Iris pigment epithelial cell (primary cell): ENCODE results near the gene TCF4.
A peak's percentile ranks its signal among the peaks of the same experiment; 100 is the strongest.

ENCODE experiments used
- DNase-seq: peaks from one replicate; pipeline ENCODE4 v3.0.0-alpha.2; 2011; ENCODE audit warnings: low read depth

Gene TCF4

GRCh38 chr18:55234366-55235093 is 353.5 kb downstream of the TCF4 start:
- DNase-seq = peak; percentile 85

- DNase-seq = peak; percentile 92
Observed at GRCh38 chr18:55233857-55234256, 354.1 kb downstream of the TCF4 start.

- DNase-seq = no peak
Observed at GRCh38 chr18:55232506-55232905, 355.5 kb downstream of the TCF4 start.

- DNase-seq = no peak
Observed at GRCh38 chr18:55229682-55230081, 358.3 kb downstream of the TCF4 start.

DNA sequence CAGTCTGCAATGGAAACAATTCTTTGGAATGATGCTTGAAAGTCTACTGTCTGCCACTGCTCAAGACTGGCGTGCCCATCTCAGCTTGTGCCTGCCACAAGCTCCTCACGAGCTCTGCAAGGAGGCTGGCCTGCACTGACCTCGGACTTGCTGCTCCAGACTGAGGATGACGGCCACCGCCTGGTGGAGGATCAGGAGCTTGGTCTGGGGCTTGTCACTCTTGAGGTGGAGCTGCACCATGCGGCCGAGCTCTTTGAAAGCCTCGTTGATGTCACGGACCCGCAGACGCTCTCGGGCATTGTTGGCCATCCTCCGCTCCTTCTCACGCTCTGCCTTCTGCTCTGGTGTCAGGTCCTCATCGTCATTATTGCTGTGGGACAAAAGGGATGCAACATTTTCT is 359.3 kb downstream of the TCF4 start:
- no peak for DNase-seq

GRCh38 chr18:55228191-55228590 is 359.8 kb downstream of the TCF4 start:
- peak; percentile 76 for DNase-seq

DNA sequence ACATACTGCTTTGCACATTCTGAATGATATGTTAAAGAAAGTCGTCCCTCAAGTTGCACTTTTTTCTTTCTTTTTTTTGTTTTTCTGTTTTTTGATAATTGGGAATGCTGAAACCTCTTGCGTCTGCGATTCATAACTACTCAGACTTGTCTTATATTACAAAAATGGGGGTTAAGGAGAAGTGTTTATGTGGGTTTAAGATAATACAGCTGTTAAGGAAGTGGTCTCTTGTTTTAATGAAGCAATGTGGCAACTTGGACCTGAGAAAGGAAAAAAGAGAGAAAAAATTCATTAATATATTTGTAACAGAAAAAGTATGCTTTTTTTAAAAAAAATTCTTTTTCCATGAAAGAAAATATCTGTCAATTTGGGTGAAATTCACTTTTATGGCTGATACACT is 360.2 kb downstream of the TCF4 start:
- DNase-seq = no peak

- DNase-seq = no peak
Observed at GRCh38 chr18:55226044-55226443, 361.9 kb downstream of the TCF4 start.

DNA sequence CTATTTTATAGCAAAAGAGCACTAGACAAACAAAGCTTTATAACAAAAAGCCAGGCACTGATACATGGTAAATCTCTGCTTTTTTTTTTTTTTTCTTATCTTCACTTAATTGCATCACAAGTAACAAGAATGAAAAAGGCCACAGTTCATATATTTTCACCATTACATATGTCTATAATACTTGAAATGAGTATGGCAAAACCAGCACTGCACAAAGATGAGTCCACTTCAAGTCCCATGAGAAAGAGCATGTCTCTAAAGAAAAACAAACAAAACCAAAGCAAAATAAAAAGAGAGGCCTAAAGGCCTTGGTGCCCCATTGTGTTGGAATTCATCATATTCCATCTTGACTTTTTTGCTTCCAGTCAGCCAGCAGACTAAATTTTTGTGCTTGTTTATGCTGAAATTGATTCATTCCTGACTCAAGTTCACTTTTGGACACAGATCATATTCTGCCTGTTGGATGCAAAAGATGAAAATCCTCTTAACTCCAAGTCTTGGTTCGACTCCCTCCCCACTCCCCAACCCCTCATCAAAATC is 363.8 kb downstream of the TCF4 start:
- DNase-seq = no peak

- no peak for DNase-seq
Observed at GRCh38 chr18:55221622-55222021, 366.4 kb downstream of the TCF4 start.

DNA sequence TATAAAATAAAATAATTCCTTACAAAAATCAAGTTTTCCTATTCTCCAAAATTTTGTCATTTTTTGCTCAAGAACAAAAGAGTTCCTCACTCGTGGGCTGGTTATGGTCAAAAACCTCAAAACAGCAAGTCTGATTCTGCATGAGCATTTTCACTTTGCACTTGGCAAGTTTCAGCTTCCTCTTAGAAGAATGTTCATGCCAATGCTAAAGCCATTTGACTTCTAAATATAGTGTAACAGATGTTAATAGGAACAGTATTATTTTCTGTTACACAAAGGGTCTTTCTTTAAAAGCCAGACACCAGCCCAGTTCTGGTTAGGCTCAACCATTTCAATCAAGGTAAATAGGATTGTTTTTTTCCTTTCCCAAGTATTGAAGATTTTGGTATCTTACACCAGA is 367.5 kb downstream of the TCF4 start:
- DNase-seq = no peak

DNA sequence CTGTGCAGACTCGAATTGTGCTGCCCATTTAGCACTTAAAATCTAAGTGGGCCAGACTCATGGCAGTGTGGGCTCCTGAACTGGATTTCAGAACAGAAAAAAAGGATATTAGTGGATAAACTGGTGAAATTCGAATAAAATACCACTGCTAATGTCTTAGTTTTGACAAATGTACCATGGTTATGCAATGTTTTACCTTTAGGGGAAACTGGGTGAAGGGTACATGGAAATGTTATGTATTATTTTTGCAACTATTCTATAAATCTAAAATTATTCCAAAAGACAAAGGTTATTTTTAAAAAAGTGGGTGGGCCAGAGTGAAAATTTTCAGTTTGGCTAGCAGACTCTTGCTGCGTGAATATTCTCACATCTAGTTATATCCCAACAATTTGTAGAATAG is 368.2 kb downstream of the TCF4 start:
- no peak for DNase-seq

- no peak for DNase-seq
Observed at GRCh38 chr18:55219059-55219458, 368.9 kb downstream of the TCF4 start.

DNA sequence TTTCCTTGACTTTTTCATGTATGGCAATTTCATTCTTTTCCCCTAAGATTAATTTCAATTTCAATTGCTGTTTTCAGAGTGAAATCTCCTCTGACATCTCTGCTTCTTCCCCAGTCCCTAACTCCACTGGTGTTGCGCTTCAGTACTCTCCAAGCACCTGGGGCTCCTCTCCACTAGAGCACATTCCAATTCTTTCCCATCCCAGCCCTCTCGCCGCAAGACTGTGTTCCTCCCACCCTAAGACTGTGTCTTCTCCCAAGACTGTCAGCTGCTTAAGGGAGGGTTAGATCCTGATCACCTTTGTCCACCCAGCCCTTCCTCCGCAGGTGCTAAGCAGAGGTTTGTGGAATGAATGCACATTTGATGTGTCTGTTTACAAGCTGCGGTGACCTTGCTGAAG is 373.0 kb downstream of the TCF4 start:
- no peak for DNase-seq

- DNase-seq = no peak
Observed at GRCh38 chr18:55214534-55214933, 373.5 kb downstream of the TCF4 start.

DNA sequence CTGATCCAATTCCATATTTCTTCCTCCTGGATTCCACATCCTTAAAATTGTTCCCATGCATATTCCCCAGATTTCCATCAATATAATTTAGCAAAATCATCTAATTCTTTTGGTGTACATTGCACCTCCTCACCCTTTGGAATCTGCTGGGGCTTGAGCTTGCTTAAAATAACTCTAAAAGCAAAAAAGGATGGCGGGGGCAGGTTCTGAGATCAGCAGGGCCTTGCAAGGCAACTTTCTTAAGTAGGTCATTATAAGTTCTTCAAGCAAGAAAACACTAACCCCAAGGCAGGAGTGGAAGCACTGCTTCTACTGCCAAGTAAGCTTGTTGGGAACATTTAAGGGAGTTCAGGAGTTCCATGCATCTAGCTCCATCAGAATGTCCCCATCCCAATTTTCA is 374.4 kb downstream of the TCF4 start:
- no peak for DNase-seq

DNA sequence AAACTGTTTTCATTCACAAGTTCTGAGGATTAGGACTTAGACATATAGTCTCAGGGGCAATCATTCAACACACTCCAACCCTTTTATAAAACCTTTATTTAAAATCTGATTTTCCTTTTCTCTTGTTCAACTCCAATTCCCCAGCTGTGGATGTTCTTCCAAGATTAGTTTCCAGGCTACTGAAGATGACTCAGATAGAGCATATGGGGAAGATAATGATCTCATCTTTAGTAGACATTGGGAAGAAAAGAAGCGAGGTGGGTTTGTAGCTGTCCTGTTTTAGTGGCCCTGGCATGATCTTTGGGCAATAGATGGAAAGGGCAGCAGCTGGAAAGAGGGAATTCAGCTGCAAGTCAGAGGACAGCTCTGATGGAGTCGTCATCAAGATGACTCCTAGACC is 381.1 kb downstream of the TCF4 start:
- no peak for DNase-seq

DNA sequence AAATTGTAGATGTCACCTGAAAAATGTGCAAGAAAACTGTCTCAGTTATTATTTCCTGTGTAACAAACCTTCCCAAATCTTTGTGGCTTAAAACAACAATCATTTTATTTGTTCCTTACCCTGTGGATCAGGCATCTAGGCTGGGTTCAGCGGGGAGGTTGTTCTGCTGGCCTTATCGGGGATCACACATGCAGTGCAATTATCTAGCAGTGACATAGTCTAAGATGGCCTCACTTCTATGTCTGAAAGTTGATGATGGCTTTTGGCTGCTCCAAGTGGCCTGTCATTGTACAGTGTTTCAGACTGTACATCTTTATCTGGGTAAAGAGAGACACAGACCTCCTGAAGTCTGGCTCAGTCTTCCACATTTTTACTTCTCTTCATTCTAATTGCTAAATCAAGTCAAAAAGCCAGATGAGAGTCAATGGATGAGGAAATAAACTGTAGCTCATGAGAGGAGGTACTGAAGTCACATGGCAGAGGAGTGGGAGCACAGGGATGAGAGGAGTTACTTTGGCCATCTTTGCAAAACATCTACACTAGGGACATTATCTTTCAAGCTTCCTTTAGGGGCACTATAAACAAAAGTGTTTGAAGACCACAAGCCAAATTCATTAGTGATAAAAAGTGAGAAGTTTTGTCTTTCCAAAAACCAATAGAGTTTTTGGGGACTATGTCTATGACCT is 385.6 kb downstream of the TCF4 start:
- no peak for DNase-seq

- DNase-seq = no peak
Observed at GRCh38 chr18:55199291-55199963, 388.6 kb downstream of the TCF4 start.

DNA sequence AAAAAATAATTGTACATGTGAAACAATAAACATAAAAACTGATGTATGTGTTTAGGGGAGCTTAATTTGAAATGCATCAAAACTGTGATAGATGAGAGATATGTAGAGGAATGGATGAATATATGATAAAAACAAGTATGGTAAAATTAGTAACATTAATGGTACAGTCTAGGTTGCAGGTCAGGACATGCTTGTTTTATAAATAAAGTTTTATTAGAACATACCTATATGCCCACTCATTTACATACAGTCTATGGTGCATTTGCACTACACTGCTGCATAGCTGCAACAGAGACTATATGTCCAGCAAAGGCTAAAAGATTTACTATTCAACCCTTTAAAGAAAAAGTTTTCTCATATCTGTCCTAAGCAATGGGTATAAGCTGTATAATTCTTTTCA is 392.1 kb downstream of the TCF4 start:
- DNase-seq = no peak

GRCh38 chr18:55189972-55190371 is 398.0 kb downstream of the TCF4 start:
- DNase-seq = no peak

DNA sequence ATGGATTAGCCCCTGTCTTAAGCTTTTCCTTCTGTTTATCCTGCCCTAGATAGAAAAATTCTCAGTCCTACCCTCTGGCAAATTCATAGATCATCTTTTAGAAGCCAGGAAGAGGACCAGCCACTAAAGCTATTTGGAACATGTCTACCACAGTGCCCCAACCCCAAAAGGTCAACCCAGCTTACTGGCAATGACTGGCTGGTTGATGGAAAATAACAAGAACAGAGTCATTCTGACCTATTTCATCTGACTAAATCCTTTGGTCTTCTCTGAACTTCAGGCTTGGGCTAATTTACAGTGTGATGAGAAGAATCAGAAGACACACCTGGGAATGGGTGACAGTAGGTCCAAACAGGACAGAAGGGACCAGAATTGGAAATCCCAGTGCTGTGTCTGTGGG is 401.4 kb downstream of the TCF4 start:
- peak; percentile 22 for DNase-seq

DNA sequence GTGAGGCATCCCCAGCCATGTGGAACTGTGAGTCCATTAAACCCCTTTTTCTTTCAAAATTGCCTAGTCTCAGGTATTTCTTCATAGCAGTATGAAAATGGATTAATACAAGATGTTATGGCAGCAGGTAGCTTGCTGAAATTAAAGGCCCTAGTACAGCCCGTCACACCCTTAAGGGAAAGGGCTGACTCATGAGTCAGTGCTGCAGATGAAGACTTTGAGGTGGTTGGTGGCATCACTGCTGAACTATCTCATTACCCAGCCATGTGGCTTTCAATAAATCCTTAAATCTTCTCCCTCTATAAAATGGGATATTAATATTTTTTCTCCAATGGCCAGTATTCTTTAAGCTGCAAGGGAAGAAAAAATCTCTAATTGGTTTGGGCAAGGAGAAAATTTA is 402.6 kb downstream of the TCF4 start:
- DNase-seq = peak; percentile 43
